Panc1 (cell line): Measurements from ENCODE around the gene SH3D19. TPM values are rescaled to one million over a fixed set of nuclear protein-coding genes. Genes with fewer than 3 reads are reported as not detected.

Experiments used
- ATAC-seq: fragments of 200-7000 bp; cut with Tn5 transposase; 2 replicates; pipeline ENCODE4 v1.9.1; 2020; ENCODE audit warnings: mild to moderate bottlenecking, moderate library complexity
- BruUV-seq: library from RNA; stranded (reverse); fragments of 400-500 nt; replicated peaks from 2 replicates; lab custom pipeline; 2021; lab: Mats Ljungman, UMichigan
- CTCF ChIA-PET: fragments of 300-600 bp; sonication (Branson Sonifier 250); formaldehyde crosslinking; loops from one replicate; lab custom pipeline; 2022; ENCODE audit warnings: antibody characterized with exemption; lab: Charles Lee
- POLR2A ChIA-PET: fragments of 300-600 bp; sonication (Branson Sonifier 250); formaldehyde crosslinking; loops from one replicate; lab custom pipeline; 2022; ENCODE audit warnings: antibody characterized with exemption; lab: Charles Lee
- DNase-seq: peaks from one replicate; pipeline ENCODE4 v3.0.0-alpha.2; 2010; ENCODE audit warnings: low read depth, low spot score
- H3K27ac ChIP-seq: 2 replicates; pipeline ENCODE4 v1.5.1; 2011; ENCODE audit warnings: mild to moderate bottlenecking, low read length, inconsistent platforms
- H3K27me3 ChIP-seq: fragments of 200-500 bp; sonication (Bioruptor generic); 2 replicates; pipeline ENCODE4 v1.6.0; 2014; ENCODE audit warnings: low read length, inconsistent platforms; ENCODE audit not compliant: control insufficient read depth, insufficient read depth
- H3K36me3 ChIP-seq: fragments of 200-500 bp; sonication (Bioruptor generic); 2 replicates; pipeline ENCODE4 v1.5.1; 2014; ENCODE audit warnings: inconsistent platforms, mild to moderate bottlenecking, low read length, moderate library complexity; ENCODE audit not compliant: control insufficient read depth, insufficient read depth
- H3K4me1 ChIP-seq: 2 replicates; pipeline ENCODE4 v1.5.1; 2011; ENCODE audit warnings: inconsistent platforms, mild to moderate bottlenecking, low read length, moderate library complexity; ENCODE audit not compliant: control insufficient read depth, insufficient read depth
- H3K4me3 ChIP-seq, 2 experiments: 2 replicates each; pipeline ENCODE4 v1.5.1; 2011 to 2012; ENCODE audit warnings: low read depth in 2 of 2, low read length in 2 of 2, mild to moderate bottlenecking in 2 of 2, inconsistent platforms in 1 of 2, moderate library complexity in 1 of 2
- H3K9me3 ChIP-seq: fragments of 200-500 bp; sonication (Bioruptor generic); 2 replicates; pipeline ENCODE4 v1.5.1; 2014; ENCODE audit warnings: low read depth, mild to moderate bottlenecking, inconsistent platforms, low read length, moderate library complexity; ENCODE audit not compliant: control insufficient read depth, insufficient read depth
- POLR2AphosphoS5 ChIP-seq: IDR thresholded peaks from 2 replicates; pipeline ENCODE4 v1.6.1; 2012; ENCODE audit warnings: mild to moderate bottlenecking, low read depth, low read length, moderate library complexity
- SIN3A ChIP-seq: IDR thresholded peaks from 2 replicates; pipeline ENCODE4 v1.6.1; 2012; ENCODE audit warnings: low read depth, mild to moderate bottlenecking, low read length, moderate library complexity, borderline replicate concordance; ENCODE audit not compliant: insufficient read depth
- TCF7L2 ChIP-seq: IDR thresholded peaks from 2 replicates; pipeline ENCODE4 v1.6.1; 2011; ENCODE audit warnings: mild to moderate bottlenecking, low read depth, low read length, inconsistent platforms
- in situ Hi-C: cut with HindIII; loops from 2 replicates; pipeline ENCODE4 v1.10.0; 2016; ENCODE audit warnings: low sequenced_read_pairs, low pct_unique_long_range_greater_than_20kb
- intact Hi-C: fragments of 100-400 bp; cut with micrococcal nuclease; formaldehyde crosslinking; loops from one replicate; pipeline ENCODE4 v1.10.0; 2022; ENCODE audit not compliant: unreplicated experiment
- total RNA-seq: library from RNA; stranded (reverse); gene quantifications from one replicate; pipeline ENCODE4 v1.2.1, GENCODE V29; 2021; ENCODE audit not compliant: unreplicated experiment
- TF ChIP-seq, protein P1 (sequence below), 2 experiments: IDR thresholded peaks; 2 replicates each; pipeline ENCODE4 v1.6.1; 2011 to 2012; ENCODE audit warnings: low read depth in 2 of 2, control low read depth in 1 of 2, low read length in 1 of 2, mild to moderate bottlenecking in 1 of 2, moderate library complexity in 1 of 2; ENCODE audit not compliant: insufficient read depth in 1 of 2
- TF ChIP-seq, protein P2 (sequence below): fragments of 450-650 bp; IDR thresholded peaks from 2 replicates; pipeline ENCODE4 v1.5.1; 2017; ENCODE audit warnings: mild to moderate bottlenecking

The SH3D19 gene
- total RNA-seq, 1 experiment from 2014 or later = 19.8 TPM

DNA sequence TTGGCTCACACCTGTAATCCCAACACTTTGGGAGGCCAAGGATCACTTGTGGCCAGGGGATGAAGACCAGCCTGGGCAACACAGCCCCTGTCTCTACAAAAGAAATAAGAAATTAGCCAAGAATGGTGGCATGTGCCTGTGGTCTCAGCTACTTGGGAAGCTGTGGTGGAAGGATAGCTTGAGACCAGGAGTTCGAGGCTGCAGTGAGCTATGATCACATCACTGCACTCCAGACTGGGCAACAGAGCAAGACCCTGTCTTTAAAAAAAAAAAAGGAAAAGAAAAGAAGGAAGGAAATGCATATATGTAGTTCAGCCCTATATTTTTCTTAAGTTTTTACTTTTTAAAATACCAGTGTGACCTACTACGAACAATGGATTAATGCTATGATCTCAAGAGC, 33.4 kb downstream of the SH3D19 start:
- H3K4me1 ChIP-seq = 0 out of 2 replicates have a peak, but pooled peaks cover 2% of the 10 kb centered on the region
- no peak for ATAC-seq
- H3K36me3 ChIP-seq = no peaks in the 10 kb centered on the region
- H3K9me3 ChIP-seq = no peaks in the 10 kb centered on the region
- DNase-seq = no peak
- H3K27me3 ChIP-seq = no peaks in the 10 kb centered on the region
- BruUV-seq = no TSS peak
- ChIA-PET POLR2A (interaction anchor here (0.7 kb wide), 1 partner anchor 317 kb away, joined by 4 read pairs; no protein-coding TSS in a partner anchor), CTCF (no interaction called here)
- H3K4me3 ChIP-seq = no peak overlapping the region
- in situ Hi-C loops (no loop called here), intact Hi-C loops (no loop called here)
- H3K27ac ChIP-seq = no peak overlapping the region
- TF ChIP-seq SIN3A (no peak), POLR2AphosphoS5 (no peak), TCF7L2 (no peak)
- TF ChIP-seq, protein P1, sequence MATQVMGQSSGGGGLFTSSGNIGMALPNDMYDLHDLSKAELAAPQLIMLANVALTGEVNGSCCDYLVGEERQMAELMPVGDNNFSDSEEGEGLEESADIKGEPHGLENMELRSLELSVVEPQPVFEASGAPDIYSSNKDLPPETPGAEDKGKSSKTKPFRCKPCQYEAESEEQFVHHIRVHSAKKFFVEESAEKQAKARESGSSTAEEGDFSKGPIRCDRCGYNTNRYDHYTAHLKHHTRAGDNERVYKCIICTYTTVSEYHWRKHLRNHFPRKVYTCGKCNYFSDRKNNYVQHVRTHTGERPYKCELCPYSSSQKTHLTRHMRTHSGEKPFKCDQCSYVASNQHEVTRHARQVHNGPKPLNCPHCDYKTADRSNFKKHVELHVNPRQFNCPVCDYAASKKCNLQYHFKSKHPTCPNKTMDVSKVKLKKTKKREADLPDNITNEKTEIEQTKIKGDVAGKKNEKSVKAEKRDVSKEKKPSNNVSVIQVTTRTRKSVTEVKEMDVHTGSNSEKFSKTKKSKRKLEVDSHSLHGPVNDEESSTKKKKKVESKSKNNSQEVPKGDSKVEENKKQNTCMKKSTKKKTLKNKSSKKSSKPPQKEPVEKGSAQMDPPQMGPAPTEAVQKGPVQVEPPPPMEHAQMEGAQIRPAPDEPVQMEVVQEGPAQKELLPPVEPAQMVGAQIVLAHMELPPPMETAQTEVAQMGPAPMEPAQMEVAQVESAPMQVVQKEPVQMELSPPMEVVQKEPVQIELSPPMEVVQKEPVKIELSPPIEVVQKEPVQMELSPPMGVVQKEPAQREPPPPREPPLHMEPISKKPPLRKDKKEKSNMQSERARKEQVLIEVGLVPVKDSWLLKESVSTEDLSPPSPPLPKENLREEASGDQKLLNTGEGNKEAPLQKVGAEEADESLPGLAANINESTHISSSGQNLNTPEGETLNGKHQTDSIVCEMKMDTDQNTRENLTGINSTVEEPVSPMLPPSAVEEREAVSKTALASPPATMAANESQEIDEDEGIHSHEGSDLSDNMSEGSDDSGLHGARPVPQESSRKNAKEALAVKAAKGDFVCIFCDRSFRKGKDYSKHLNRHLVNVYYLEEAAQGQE (IDR thresholded peaks at IDR 0.05; ENCODE audit: insufficient read depth in 1 of 2, low read depth in 2 of 2, low read length in 1 of 2) = no peak
- TF ChIP-seq, protein P2, sequence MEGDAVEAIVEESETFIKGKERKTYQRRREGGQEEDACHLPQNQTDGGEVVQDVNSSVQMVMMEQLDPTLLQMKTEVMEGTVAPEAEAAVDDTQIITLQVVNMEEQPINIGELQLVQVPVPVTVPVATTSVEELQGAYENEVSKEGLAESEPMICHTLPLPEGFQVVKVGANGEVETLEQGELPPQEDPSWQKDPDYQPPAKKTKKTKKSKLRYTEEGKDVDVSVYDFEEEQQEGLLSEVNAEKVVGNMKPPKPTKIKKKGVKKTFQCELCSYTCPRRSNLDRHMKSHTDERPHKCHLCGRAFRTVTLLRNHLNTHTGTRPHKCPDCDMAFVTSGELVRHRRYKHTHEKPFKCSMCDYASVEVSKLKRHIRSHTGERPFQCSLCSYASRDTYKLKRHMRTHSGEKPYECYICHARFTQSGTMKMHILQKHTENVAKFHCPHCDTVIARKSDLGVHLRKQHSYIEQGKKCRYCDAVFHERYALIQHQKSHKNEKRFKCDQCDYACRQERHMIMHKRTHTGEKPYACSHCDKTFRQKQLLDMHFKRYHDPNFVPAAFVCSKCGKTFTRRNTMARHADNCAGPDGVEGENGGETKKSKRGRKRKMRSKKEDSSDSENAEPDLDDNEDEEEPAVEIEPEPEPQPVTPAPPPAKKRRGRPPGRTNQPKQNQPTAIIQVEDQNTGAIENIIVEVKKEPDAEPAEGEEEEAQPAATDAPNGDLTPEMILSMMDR = no peak

DNA sequence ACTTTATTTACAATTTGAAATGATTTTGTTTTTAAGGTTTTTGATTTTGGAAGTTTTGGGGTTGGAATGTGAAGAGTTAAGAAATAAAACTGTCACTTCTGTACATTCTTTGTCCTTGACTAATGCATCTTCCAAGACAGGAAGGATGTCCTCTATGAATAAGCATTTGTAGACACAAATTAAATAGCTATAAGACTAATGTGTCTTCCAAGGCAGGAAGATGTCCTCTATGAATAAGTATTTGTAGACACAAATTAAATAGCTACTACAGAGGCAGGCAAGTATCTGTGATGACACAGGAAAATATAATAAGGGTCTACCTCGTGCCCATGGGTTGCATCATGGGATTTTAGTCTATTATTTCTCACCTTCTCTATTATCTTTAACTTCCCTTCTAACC, 33.9 kb downstream of the SH3D19 start:
- ATAC-seq (no peak), DNase-seq (no peak)
- BruUV-seq = no TSS peak
- POLR2A ChIA-PET = no interaction called here
- in situ Hi-C loops (no loop called here), intact Hi-C loops (no loop called here)
- CTCF ChIA-PET = interaction anchor here (0.6 kb wide), 1 partner anchor 16 kb away, joined by 3 read pairs; no protein-coding TSS in a partner anchor
- TF ChIP-seq, protein P2 = no peak
- TF ChIP-seq TCF7L2 = no peak
- TF ChIP-seq, protein P1 (IDR thresholded peaks at IDR 0.05; ENCODE audit: insufficient read depth in 1 of 2, low read depth in 2 of 2, low read length in 1 of 2) = no peak
- TF ChIP-seq SIN3A = no peak
- TF ChIP-seq POLR2AphosphoS5 = no peak
- Histone ChIP-seq H3K4me1 (0 out of 2 replicates have a peak, but pooled peaks cover 2% of the 10 kb centered on the region), H3K27me3 (no peaks in the 10 kb centered on the region), H3K36me3 (no peaks in the 10 kb centered on the region), H3K4me3 (no peak overlapping the region), H3K9me3 (no peaks in the 10 kb centered on the region), H3K27ac (no peak overlapping the region)
